ENCODE data around the gene SMG5. TPM values are rescaled to one million over a fixed set of nuclear protein-coding genes. Genes with fewer than 3 reads are reported as not detected.

SMG5 gene
- total RNA-seq, 2 experiments from 2014 or later = 51.6 to 56.1 TPM

DNA sequence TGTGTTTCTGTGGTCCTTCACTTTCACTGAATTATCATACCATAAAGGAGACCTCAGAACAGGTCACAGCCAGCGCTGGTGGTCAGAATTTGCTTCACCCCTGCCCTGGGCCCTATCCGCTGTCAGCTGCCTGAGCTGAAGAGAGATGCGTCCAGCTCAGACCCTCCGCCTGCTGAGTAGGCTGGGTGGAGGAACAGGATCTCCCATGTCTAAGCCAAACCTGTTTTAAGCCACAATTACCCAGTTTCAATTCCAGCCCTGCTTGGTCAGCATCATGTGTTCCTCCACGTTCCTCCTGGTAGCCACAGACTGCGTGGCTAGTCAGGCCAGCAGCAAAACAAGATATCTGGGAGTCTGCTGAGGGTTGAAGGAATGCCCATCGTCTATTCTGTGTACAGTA lies 54.1 kb downstream of the SMG5 start:
- TF ChIP-seq, protein P1, sequence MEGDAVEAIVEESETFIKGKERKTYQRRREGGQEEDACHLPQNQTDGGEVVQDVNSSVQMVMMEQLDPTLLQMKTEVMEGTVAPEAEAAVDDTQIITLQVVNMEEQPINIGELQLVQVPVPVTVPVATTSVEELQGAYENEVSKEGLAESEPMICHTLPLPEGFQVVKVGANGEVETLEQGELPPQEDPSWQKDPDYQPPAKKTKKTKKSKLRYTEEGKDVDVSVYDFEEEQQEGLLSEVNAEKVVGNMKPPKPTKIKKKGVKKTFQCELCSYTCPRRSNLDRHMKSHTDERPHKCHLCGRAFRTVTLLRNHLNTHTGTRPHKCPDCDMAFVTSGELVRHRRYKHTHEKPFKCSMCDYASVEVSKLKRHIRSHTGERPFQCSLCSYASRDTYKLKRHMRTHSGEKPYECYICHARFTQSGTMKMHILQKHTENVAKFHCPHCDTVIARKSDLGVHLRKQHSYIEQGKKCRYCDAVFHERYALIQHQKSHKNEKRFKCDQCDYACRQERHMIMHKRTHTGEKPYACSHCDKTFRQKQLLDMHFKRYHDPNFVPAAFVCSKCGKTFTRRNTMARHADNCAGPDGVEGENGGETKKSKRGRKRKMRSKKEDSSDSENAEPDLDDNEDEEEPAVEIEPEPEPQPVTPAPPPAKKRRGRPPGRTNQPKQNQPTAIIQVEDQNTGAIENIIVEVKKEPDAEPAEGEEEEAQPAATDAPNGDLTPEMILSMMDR (IDR thresholded peaks at IDR 0.05) = no peak
- Histone ChIP-seq H3K36me3 (ENCODE audit: insufficient read depth, low read length) (peaks cover 37% of the 10 kb centered on the region), H3K27me3 (ENCODE audit: control insufficient read depth in 1 of 2, insufficient read depth in 2 of 2, low read length in 2 of 2) (no peaks in the 10 kb centered on the region), H3K27ac (ENCODE audit: low read depth in 1 of 2, low read length in 2 of 2) (no peak overlapping the region), H3K9me3 (ENCODE audit: control insufficient read depth in 1 of 2, insufficient read depth in 1 of 2, low read length in 2 of 2) (no peaks in the 10 kb centered on the region), H3K4me1 (ENCODE audit: insufficient read depth, low read length) (peaks cover 13% of the 10 kb centered on the region), H3K4me3 (ENCODE audit: low read length) (no peak overlapping the region)
- ChIA-PET CTCF (no interaction called here), POLR2A (interaction anchor here (1.4 kb wide), 1 partner anchor 17 kb away, joined by 4 read pairs; no protein-coding TSS in a partner anchor)
- Mint-ChIP-seq H3K27ac (no peak overlapping the region), H3K9me3 (no peaks in the 10 kb centered on the region), H3K27me3 (no peaks in the 10 kb centered on the region), H3K36me3 (ENCODE audit: low read depth) (peaks cover 52% of the 10 kb centered on the region), H3K4me1 (ENCODE audit: low read depth) (peaks cover 12% of the 10 kb centered on the region), H3K4me3 (no peak overlapping the region)
- intact Hi-C loops (cut with DNase I, micrococcal nuclease) = loop anchor here in 1 of 2 experiments (5.0 kb wide), 1 partner anchor 36 kb away; the partner anchor contains the start of gene SLC25A44
- ATAC-seq (ENCODE audit: poor library complexity) (no peak), DNase-seq (no peak)

DNA sequence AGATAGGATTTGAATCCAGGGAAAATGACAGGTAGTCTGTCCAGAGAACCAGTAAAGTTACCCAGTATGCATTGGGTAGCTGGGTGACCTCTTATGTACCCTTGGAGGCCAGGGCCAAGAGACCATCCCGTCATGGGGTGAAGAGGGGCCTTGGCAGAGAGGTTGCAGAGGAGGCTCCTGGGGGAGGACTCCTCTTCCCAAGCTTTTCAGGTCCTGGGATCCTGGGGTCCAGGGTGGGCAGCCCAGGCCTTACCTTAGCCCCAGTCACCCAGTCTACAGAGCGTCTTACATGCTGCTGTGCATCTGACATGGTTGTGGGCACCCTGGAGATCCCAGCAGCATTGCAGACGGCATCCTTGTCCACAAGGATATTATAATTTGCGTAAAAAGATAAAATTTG lies 55.8 kb downstream of the SMG5 start:
- Histone ChIP-seq H3K4me3 (ENCODE audit: low read length) (no peak overlapping the region), H3K9me3 (ENCODE audit: control insufficient read depth in 1 of 2, insufficient read depth in 1 of 2, low read length in 2 of 2) (no peaks in the 10 kb centered on the region), H3K4me1 (ENCODE audit: insufficient read depth, low read length) (peaks cover 27% of the 10 kb centered on the region), H3K27me3 (ENCODE audit: control insufficient read depth in 1 of 2, insufficient read depth in 2 of 2, low read length in 2 of 2) (no peaks in the 10 kb centered on the region), H3K27ac (ENCODE audit: low read depth in 1 of 2, low read length in 2 of 2) (no peak overlapping the region), H3K36me3 (ENCODE audit: insufficient read depth, low read length) (peaks cover 43% of the 10 kb centered on the region)
- ChIA-PET CTCF (interaction anchor here (1.1 to 4.5 kb wide), 3 partner anchors 33 to 131 kb away, joined by 4 to 43 read pairs (median 31); partner anchors contain the start of gene SLC25A44), POLR2A (no interaction called here)
- no peak overlapping the region for H3K4me3 Mint-ChIP-seq
- ATAC-seq (ENCODE audit: poor library complexity) = no peak
- H3K9me3 Mint-ChIP-seq = no peaks in the 10 kb centered on the region
- DNase-seq = no peak
- H3K27ac Mint-ChIP-seq = no peak overlapping the region
- TF ChIP-seq, protein P1 (IDR thresholded peaks at IDR 0.05) = no peak
- H3K4me1 Mint-ChIP-seq (ENCODE audit: low read depth) = peaks cover 26% of the 10 kb centered on the region
- no peaks in the 10 kb centered on the region for H3K27me3 Mint-ChIP-seq
- intact Hi-C loops (cut with DNase I, micrococcal nuclease) = loop anchor here in 1 of 2 experiments (5.0 kb wide), 1 partner anchor 34 kb away; the partner anchor contains the start of gene SLC25A44
- H3K36me3 Mint-ChIP-seq (ENCODE audit: low read depth) = peaks cover 58% of the 10 kb centered on the region

DNA sequence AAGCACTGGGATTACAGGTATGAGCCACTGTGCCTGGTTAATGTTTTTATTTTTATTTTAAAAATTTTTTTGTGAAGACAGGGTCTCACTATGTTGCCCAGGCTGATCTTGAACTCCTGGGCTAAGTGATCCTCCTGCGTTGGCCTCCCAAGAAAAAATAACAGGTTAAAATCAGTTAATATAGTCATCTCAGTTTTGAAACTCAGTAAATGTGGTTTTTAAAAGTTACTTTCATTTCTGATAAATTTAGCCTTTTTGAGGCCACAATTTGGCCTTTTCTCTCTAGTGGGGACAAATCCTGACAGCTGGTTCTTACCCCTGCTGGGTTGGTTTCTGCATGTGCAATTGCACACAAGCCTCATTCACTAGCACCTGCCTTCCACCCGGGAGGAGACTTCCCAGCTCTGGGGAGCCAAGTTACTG lies 56.5 kb downstream of the SMG5 start:
- intact Hi-C loops (cut with DNase I, micrococcal nuclease) = loop anchor here in 1 of 2 experiments (5.0 kb wide), 1 partner anchor 34 kb away; the partner anchor contains the start of gene SLC25A44
- ATAC-seq (ENCODE audit: poor library complexity) = no peak
- Histone ChIP-seq H3K4me3 (ENCODE audit: low read length) (no peak overlapping the region), H3K27me3 (ENCODE audit: control insufficient read depth in 1 of 2, insufficient read depth in 2 of 2, low read length in 2 of 2) (no peaks in the 10 kb centered on the region), H3K9me3 (ENCODE audit: control insufficient read depth in 1 of 2, insufficient read depth in 1 of 2, low read length in 2 of 2) (no peaks in the 10 kb centered on the region), H3K4me1 (ENCODE audit: insufficient read depth, low read length) (peaks cover 28% of the 10 kb centered on the region), H3K27ac (ENCODE audit: low read depth in 1 of 2, low read length in 2 of 2) (no peak overlapping the region), H3K36me3 (ENCODE audit: insufficient read depth, low read length) (peaks cover 50% of the 10 kb centered on the region)
- ChIA-PET CTCF (interaction anchor here (1.1 to 4.5 kb wide), 10 partner anchors 33 to 173 kb away, joined by 3 to 43 read pairs (median 10); partner anchors contain the start of genes LMNA, SLC25A44 and UBQLN4), POLR2A (interaction anchor here (1.7 to 3.7 kb wide), 3 partner anchors 13 to 80 kb away, joined by 4 to 45 read pairs (median 16); partner anchors contain the start of gene PMF1)
- Mint-ChIP-seq H3K4me3 (no peak overlapping the region), H3K27me3 (no peaks in the 10 kb centered on the region), H3K9me3 (no peaks in the 10 kb centered on the region), H3K27ac (no peak overlapping the region), H3K4me1 (ENCODE audit: low read depth) (peaks cover 29% of the 10 kb centered on the region), H3K36me3 (ENCODE audit: low read depth) (peaks cover 62% of the 10 kb centered on the region)
- no peak for DNase-seq
- TF ChIP-seq, protein P1 (IDR thresholded peaks at IDR 0.05) = no peak

All from CD4-positive, alpha-beta T cell (primary cell).